VCaP (cell line): ENCODE results near the gene CMTM1.

Experiments used
- H3K27ac ChIP-seq: fragments of 450-650 bp; 2 replicates; pipeline ENCODE4 v1.5.1; 2017
- CTCF ChIP-seq: fragments of 450-650 bp; conservative IDR thresholded peaks from 2 replicates; pipeline ENCODE4 v1.5.1; 2017; ENCODE audit warnings: mild to moderate bottlenecking, moderate library complexity

CMTM1 gene

GRCh38 chr16:66521252-66521713, 45.0 kb upstream of the CMTM1 start:
- no peak overlapping the region for H3K27ac ChIP-seq
- no peak for TF ChIP-seq CTCF

GRCh38 chr16:66521951-66522771, 44.1 kb upstream of the CMTM1 start:
- H3K27ac ChIP-seq = no peak overlapping the region
- no peak for TF ChIP-seq CTCF

- H3K27ac ChIP-seq = no peak overlapping the region
- TF ChIP-seq CTCF = no peak
Observed at GRCh38 chr16:66522816-66523590, 43.2 kb upstream of the CMTM1 start.

- TF ChIP-seq CTCF = no peak
- no peak overlapping the region for H3K27ac ChIP-seq
Observed at GRCh38 chr16:66523861-66524354, 42.3 kb upstream of the CMTM1 start.

GRCh38 chr16:66524601-66525164, 41.6 kb upstream of the CMTM1 start:
- no peak overlapping the region for H3K27ac ChIP-seq
- no peak for TF ChIP-seq CTCF

- TF ChIP-seq CTCF = no peak
- no peak overlapping the region for H3K27ac ChIP-seq
Observed at GRCh38 chr16:66525396-66526180, 40.7 kb upstream of the CMTM1 start.
